GM10266 (cell line): ENCODE data around the gene PLXNB2.
A peak's percentile ranks its signal among the peaks of the same experiment; 100 is the strongest.

Experiments used
- DNase-seq: peaks from one replicate; pipeline ENCODE4 v3.0.0; 2012; ENCODE audit errors: extremely low spot score
- TF ChIP-seq, protein P1 (sequence below): IDR thresholded peaks from 2 replicates; pipeline ENCODE4 v1.5.1; 2012; ENCODE audit warnings: mild to moderate bottlenecking, low read depth; ENCODE audit not compliant: control insufficient read depth, insufficient read depth; ENCODE audit errors: missing control alignments

PLXNB2 gene

DNA sequence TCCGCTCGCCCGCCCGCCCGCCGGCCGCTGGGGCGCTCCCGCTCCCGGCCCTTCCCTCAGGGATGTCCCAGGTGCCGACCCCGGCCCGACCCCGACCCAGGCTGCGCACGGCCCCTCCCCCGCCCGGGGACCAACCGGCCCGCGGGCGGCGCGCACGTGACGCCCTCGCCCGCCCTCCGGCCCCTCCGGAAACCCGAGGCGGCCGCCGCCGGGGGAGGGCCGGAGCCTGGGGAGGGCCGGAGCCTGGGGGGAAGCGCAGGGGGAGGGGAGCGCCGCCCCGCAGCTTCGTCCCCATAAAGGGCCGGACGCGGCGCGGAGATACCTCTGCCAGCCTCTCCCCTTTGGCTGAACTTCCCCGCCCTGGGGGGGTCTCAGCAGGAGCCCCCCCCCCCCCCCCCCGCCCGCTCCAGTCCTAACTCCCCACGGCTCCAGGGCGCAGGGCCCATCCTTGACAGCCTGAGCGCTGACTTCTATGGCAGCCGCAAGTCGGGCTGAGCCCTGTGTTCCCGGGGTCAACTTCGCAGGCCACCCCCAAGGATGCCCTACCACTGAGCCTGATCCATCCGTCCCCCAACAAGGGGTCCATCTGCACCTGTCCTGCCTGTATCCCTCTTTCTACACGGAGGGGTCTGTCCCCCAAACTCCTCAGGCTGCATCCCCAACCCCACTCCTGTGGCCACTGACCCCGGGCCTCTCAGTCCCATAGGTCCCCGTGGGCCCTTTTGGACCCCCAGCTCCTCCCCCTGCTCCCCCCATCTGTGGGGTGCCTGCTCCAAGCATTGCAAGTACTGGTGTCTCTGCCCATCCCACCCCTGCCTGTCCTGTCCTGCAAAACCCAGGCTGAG, 45.6 kb downstream of the PLXNB2 start, which contains the start of gene MAPK12:
Gene MAPK12, minus strand, starts transcription at position 69 of the 845 bp plus-strand sequence. CDS start 174 bp downstream, outside the sequence.
- DNase-seq: peak; percentile 92
- TF ChIP-seq, protein P1, sequence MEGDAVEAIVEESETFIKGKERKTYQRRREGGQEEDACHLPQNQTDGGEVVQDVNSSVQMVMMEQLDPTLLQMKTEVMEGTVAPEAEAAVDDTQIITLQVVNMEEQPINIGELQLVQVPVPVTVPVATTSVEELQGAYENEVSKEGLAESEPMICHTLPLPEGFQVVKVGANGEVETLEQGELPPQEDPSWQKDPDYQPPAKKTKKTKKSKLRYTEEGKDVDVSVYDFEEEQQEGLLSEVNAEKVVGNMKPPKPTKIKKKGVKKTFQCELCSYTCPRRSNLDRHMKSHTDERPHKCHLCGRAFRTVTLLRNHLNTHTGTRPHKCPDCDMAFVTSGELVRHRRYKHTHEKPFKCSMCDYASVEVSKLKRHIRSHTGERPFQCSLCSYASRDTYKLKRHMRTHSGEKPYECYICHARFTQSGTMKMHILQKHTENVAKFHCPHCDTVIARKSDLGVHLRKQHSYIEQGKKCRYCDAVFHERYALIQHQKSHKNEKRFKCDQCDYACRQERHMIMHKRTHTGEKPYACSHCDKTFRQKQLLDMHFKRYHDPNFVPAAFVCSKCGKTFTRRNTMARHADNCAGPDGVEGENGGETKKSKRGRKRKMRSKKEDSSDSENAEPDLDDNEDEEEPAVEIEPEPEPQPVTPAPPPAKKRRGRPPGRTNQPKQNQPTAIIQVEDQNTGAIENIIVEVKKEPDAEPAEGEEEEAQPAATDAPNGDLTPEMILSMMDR: no peak

DNA sequence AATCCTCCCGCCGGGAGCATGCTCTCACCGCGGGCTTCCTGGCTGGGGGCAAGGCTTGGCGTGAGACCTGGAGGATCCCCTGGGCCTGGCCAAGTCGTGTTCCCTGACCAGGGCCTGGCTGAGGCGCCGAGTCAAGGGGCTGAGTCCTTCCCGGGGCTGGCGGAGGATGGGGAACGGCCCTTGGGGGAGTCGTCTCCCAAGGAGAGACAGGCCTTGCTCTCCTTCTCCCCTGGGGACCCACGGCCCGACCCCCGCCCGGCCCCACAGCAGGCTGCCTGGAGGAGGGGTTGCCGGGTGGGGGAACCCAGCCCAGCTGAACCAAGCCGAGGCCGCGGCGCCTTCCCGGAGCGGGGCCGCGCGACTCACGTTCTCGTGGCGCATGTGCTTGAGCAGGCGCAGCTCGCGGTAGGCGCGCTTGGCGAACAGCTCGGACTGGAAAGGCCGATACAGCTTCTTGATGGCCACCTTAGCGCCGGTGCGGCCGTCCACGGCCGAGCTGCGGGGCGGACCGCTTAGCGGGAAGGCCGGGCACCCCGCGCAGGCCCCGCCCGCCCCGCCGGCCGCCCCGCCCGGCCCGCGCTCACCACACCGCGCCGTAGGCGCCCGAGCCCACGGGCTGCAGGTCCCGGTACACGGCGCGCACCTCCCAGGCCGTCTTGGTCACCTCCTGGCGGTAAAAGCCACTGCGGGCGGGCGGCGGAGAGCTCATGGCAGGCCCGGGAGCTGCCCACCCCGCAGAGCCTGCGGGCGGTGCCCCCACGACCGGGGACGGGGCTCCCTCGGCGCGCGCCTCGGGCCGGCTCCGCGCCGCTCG, 46.4 kb downstream of the PLXNB2 start:
- TF ChIP-seq, protein P1: no peak
- DNase-seq: peak; percentile 82

DNA sequence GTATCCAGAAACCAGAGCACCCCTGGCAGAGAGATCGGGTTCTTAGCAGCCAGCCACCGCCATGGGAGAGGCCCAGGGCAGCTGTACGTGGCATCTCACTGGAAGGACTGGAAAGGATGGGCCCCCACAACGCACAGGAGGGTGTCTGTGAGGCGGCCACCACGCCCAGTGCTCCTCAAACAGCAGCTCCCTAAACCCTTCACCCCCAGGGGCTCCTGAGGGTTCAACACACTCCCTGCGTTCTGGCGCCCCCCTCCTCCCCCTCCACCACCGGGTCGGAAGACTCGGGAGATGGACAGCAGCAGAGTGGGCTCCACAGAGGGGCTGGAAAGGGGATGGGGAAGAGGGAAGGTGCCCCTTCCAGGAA, 47.0 kb downstream of the PLXNB2 start:
- DNase-seq: no peak
- TF ChIP-seq, protein P1: no peak

DNA sequence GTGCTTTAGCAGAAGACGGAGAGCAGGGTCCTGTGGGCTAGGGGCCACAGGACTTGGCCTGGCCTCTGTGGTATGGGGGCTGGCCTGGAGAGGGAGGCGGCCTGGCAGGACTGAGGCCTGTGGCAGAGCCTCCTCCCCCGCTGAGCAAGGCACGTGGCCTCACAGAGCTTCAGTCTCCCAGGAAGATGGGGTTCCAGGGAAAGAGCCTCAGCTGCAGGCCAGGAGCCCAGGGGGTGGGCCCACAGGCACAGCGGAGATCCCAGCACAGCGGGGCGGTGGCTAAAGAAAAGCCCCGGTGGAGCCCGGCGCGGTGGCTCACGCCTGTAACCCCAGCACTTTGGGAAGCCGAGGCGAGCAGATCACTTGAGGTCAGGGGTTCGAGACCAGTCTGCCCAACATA, 48.1 kb downstream of the PLXNB2 start:
- TF ChIP-seq, protein P1: no peak
- DNase-seq: no peak

DNA sequence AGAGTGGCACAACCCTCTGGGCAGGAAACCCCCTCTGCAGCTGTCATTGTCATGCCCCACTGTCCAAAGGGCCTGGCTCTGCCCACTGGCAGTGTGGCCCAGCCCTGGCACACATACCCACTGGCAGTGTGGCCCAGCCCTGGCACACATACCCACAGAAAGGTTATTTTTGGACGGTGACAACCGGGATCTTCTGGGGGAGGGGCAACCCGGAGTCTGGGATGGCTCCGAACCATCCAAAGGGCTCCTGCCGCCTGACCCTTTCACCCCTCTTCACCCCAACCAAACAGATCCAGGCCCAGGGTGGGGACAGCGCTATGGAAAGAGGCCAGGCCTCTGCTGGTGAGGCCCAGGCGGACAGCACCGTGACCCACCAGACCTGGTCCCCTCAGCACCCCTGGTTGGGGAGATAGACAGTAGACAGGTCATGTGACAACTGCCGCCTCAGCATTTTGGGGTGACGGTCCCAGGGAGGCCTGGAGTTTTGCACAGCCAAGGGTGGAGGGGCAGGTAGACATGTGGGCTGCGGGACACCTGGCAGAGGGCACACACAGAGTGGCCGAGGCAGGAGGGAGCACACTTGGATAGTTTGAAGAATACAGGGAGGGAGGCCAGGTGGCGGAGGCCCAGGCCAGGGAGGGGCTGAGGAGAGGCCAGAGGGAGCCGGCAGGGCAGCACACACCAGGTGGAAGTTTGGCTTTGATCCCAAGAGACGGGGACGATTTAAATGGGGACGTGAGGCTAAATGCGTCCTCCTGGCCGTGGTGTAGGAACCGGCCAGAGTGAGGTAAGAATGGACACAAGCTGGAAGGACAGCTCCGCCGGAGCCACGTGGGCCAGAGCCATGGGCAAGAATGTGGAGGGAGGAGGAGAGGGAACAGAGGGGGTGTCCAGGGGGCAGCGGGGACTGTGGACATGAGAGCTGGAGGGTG, 48.8 kb downstream of the PLXNB2 start:
- TF ChIP-seq, protein P1: no peak
- DNase-seq: no peak

DNA sequence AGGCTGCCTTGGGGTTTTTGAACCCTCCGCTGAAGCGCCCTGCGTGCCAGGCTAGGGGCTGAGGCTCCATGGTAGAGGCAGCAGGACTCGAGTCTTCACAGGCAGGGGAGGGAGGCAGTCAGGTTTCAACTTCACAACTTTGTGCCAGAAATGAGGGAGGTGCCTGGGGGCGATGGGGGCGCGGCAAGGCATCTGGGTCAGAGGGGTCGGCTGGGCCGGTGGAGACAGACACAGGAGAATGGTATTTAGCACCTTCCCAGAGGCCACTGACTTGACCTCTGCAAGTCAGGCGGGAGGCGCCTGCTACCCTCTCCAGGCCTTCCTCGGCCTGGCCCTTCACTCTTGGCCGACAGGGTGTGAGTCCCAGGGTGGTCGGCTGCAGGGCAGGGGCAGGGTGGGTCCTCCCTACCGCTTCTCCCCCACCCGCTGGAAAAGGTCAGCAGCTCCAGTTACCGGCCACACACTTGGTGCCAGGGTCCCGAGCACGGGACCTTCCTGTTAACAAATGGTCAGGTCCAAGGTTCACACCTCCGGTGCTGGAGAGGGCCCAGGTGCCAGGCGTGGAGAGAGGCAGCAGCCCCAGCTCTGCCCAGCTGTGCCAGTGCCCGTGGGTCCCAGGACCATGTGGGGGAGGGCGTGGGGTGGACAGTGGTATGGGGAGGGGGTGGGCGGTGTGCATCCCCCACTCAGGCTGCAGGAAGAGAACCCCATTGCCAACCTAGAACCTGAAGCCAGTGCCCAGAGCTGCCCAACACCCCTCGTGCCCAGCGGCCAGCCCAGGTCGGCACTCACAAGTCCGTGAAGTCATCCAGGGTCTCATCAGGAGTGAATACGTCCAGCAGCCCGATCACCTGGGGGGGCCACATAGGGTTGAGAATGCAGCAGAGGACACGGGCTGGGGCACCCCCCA, 49.7 kb downstream of the PLXNB2 start:
- DNase-seq: no peak

More for the DNA sequence above, 49.7 kb downstream of the PLXNB2 start:
- TF ChIP-seq, protein P1: no peak
